Vagina (tissue), 2 donors: ENCODE results near the gene CMPK1. TPM values are rescaled to one million over a fixed set of nuclear protein-coding genes. Genes with fewer than 3 reads are reported as not detected.

Experiments used
- DNase-seq, 2 donors: peaks; one replicate each; pipeline ENCODE4 v3.0.0-alpha.2; 2017; ENCODE audit errors: extremely low spot score in 2 of 2
- H3K27ac ChIP-seq: fragments of 200-600 bp; sonication (generic); one replicate; pipeline ENCODE4 v1.5.1; 2019
- H3K27me3 ChIP-seq: fragments of 200-600 bp; sonication (generic); one replicate; pipeline ENCODE4 v1.5.1; 2019
- H3K36me3 ChIP-seq, 2 donors: fragments of 200-600 bp; sonication (generic); one replicate each; pipeline ENCODE4 v1.5.1; 2017 to 2019
- H3K4me1 ChIP-seq: fragments of 200-600 bp; sonication (generic); one replicate; pipeline ENCODE4 v1.5.1; 2019
- H3K4me3 ChIP-seq, 2 donors: fragments of 200-600 bp; sonication (generic); 1 replicate in 1 of 2; 2 replicates in 1 of 2; pipeline ENCODE4 v1.5.1; 2016 to 2019
- H3K9me3 ChIP-seq: fragments of 200-600 bp; sonication (generic); one replicate; pipeline ENCODE4 v1.5.1; 2019
- POLR2A ChIP-seq, 2 donors: fragments of 450-650 bp; IDR thresholded peaks; one replicate each; pipeline ENCODE4 v1.6.1; 2017; ENCODE audit warnings: antibody characterized with exemption in 2 of 2, mild to moderate bottlenecking in 2 of 2, moderate library complexity in 2 of 2
- POLR2AphosphoS5 ChIP-seq, 2 donors: sonication (generic); formaldehyde crosslinking; IDR thresholded peaks; one replicate each; pipeline ENCODE4 v1.9.0; 2017; ENCODE audit warnings: antibody characterized with exemption in 2 of 2, mild to moderate bottlenecking in 2 of 2, low read depth in 1 of 2; ENCODE audit not compliant: insufficient read depth in 1 of 2
- intact Hi-C: fragments of 100-400 bp; cut with DNase I; formaldehyde crosslinking; loops from one replicate; pipeline ENCODE4 v1.15.1; 2023
- total RNA-seq: library from RNA; depleted of rRNA; stranded (reverse); fragments of >200 nt; gene quantifications from one replicate; pipeline ENCODE4 v1.2.3, GENCODE V29; 2016
- TF ChIP-seq, protein P1 (sequence below), 3 experiments: fragments of 450-650 bp in 2 of 3; fragments of 200-600 bp in 1 of 3; sonication (generic) in 1 of 3; IDR thresholded peaks; one replicate each; pipeline ENCODE4 v1.5.1; 2017 to 2019; ENCODE audit warnings: antibody characterized with exemption in 3 of 3, mild to moderate bottlenecking in 2 of 3, moderate library complexity in 2 of 3

Gene CMPK1
- total RNA-seq, 1 donor from 2014 or later: 79.3 TPM

DNA sequence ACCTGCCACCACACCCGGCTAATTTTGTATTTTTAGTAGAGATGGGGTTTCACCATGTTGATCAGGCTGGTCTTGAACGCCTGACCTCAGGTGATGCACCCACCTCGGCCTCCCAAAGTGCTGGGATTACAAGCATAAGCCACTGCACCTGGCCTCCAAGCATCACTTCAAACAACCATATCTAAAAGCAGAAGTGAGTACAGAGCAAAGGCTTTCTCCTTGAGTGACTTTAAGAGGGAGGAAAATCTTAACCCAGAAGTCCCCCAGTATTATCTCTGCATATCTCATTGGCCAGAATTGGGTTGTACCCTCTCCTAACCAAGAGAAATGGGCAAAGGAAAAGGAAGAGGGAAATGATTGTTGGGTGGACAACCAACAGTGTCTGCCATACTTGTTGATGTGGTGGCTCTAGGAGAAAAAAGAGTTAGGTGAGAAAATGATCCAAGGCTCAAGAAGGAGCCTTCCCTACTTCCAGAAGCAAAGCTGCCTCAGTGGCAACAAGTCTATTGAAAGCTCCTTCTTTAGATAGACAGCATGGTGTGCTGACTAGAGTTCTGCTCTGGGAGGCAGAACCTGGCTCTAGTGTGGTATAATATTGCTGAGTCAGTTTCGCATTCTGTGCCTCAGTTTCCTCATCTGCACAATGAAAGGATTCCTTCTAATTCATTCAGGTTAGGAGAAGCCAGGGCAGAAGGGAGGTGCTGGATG, 65.7 kb downstream of the CMPK1 start:
- DNase-seq: no peak
- Histone ChIP-seq H3K36me3 (no peaks in the 10 kb centered on the region), H3K9me3 (no peaks in the 10 kb centered on the region), H3K27ac (no peak overlapping the region), H3K4me3 (no peak overlapping the region), H3K27me3 (no peaks in the 10 kb centered on the region), H3K4me1 (no peaks in the 10 kb centered on the region)
- intact Hi-C loops: no loop called here
- TF ChIP-seq, protein P1, sequence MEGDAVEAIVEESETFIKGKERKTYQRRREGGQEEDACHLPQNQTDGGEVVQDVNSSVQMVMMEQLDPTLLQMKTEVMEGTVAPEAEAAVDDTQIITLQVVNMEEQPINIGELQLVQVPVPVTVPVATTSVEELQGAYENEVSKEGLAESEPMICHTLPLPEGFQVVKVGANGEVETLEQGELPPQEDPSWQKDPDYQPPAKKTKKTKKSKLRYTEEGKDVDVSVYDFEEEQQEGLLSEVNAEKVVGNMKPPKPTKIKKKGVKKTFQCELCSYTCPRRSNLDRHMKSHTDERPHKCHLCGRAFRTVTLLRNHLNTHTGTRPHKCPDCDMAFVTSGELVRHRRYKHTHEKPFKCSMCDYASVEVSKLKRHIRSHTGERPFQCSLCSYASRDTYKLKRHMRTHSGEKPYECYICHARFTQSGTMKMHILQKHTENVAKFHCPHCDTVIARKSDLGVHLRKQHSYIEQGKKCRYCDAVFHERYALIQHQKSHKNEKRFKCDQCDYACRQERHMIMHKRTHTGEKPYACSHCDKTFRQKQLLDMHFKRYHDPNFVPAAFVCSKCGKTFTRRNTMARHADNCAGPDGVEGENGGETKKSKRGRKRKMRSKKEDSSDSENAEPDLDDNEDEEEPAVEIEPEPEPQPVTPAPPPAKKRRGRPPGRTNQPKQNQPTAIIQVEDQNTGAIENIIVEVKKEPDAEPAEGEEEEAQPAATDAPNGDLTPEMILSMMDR (IDR thresholded peaks at IDR 0.05): no peak

DNA sequence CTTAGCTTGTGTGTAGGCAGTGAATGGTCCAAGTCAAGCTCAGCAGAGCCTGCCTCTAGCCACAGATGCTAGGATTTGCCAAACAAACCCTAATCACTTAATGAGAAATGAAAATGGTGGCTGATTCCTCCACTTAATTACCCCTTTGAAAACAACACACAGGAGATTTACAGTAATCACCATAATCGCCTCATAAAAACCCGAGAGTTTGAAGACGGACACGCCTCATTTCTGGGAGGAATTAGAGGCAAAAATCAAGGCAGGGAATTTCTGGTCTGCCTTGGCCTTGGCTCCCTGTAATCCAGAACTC, 66.2 kb downstream of the CMPK1 start:
- no peak for DNase-seq
- Histone ChIP-seq H3K4me1 (no peaks in the 10 kb centered on the region), H3K4me3 (no peak overlapping the region), H3K27me3 (no peaks in the 10 kb centered on the region), H3K27ac (no peak overlapping the region), H3K36me3 (no peaks in the 10 kb centered on the region), H3K9me3 (no peaks in the 10 kb centered on the region)
- intact Hi-C loops: no loop called here
- TF ChIP-seq, protein P1 (IDR thresholded peaks at IDR 0.05): no peak
- no peak for TF ChIP-seq POLR2AphosphoS5 (IDR thresholded peaks at IDR 0.05; ENCODE audit: insufficient read depth in 1 of 2, low read depth in 1 of 2)
- no peak for TF ChIP-seq POLR2A (IDR thresholded peaks at IDR 0.05)

DNA sequence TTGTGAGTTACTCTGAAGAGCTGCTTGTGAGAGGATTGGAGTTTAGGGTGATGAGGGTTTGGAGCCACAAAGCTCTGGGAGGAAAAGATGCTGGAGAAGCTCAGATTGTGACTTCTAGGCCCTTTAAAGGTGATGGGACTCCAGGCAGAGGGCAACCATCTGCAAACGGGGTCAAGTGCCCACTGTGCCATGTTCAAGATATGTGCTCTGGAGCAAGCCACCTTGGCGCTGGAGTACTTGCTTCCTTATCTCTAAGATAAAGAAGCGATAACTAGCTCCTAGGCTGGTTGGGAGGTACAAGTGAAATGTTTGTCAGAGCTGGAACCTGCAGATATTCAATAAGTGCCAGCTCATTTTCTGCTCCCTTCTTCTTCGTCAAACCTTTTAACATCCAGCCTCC, 68.2 kb downstream of the CMPK1 start:
- Histone ChIP-seq H3K4me3 (no peak overlapping the region), H3K27ac (no peak overlapping the region), H3K27me3 (no peaks in the 10 kb centered on the region), H3K4me1 (no peaks in the 10 kb centered on the region), H3K36me3 (no peaks in the 10 kb centered on the region), H3K9me3 (no peaks in the 10 kb centered on the region)
- TF ChIP-seq POLR2AphosphoS5 (IDR thresholded peaks at IDR 0.05; ENCODE audit: insufficient read depth in 1 of 2, low read depth in 1 of 2): no peak
- no peak for TF ChIP-seq POLR2A (IDR thresholded peaks at IDR 0.05)
- TF ChIP-seq, protein P1 (IDR thresholded peaks at IDR 0.05): no peak
- intact Hi-C loops: no loop called here
- no peak for DNase-seq

DNA sequence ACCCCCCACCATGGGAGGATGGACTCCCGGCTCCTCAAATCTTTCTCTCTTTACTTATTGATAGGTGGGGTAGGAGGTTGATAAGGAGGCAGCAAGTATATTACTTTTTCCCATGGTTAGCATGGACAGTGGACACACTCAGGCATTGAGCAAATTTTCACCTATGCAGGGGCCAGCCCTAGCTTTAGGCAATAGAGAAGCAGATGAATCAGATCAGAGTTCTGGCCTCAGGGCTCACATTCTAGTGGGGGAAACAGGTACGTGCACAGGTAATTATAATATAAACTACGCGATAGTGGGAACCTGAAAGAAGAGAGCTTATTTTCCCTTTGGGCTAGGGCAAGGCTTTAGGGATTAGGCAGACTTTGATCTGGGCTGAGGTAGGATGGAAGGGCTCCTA, 69.0 kb downstream of the CMPK1 start:
- H3K27me3 ChIP-seq: no peaks in the 10 kb centered on the region
- intact Hi-C loops: no loop called here

DNA sequence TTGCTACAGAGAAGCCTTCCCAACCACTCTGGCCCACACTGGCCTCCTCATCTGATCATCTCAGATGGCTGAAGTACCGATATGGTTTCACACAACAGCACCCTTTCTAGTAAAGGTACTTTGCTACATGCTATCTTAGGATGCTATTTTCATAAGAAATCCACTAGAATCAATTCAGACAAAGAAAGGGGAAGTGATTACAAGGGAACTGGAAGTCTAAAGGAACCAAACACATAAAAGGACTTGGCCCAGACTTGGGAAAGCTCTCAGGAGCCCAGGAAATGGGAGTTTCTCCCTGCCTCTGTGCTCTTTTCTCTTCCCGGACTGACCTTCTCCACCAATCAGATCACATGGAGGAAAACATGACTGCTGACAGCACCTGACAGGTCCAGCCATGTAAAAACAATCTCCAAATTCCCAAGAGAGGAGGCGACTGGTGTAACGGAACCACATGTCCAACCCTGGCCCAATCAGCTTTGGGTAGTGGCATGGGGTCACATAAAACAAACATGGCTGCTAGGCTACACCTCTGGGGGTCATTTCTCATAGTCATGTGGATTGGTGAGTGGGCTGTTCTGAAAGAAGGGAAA, 69.8 kb downstream of the CMPK1 start:
- no peaks in the 10 kb centered on the region for H3K9me3 ChIP-seq
- no peak overlapping the region for H3K27ac ChIP-seq
- intact Hi-C loops: no loop called here
- no peaks in the 10 kb centered on the region for H3K27me3 ChIP-seq
- H3K4me1 ChIP-seq: no peaks in the 10 kb centered on the region
- H3K36me3 ChIP-seq: no peaks in the 10 kb centered on the region
- TF ChIP-seq POLR2AphosphoS5 (IDR thresholded peaks at IDR 0.05; ENCODE audit: insufficient read depth in 1 of 2, low read depth in 1 of 2) (no peak), POLR2A (IDR thresholded peaks at IDR 0.05) (no peak)
- TF ChIP-seq, protein P1 (IDR thresholded peaks at IDR 0.05): no peak
- DNase-seq: no peak
- H3K4me3 ChIP-seq: no peak overlapping the region

More for the DNA sequence above, 69.0 kb downstream of the CMPK1 start:
- no peak for TF ChIP-seq POLR2AphosphoS5 (IDR thresholded peaks at IDR 0.05; ENCODE audit: insufficient read depth in 1 of 2, low read depth in 1 of 2)
- TF ChIP-seq, protein P1 (IDR thresholded peaks at IDR 0.05): no peak
- TF ChIP-seq POLR2A (IDR thresholded peaks at IDR 0.05): no peak
- no peaks in the 10 kb centered on the region for H3K4me1 ChIP-seq
- H3K36me3 ChIP-seq: no peaks in the 10 kb centered on the region
- no peak overlapping the region for H3K4me3 ChIP-seq
- no peaks in the 10 kb centered on the region for H3K9me3 ChIP-seq
- no peak overlapping the region for H3K27ac ChIP-seq
- DNase-seq: no peak
